Chondrocyte (in vitro differentiated cells): Measurements from ENCODE around the gene CRYBA2. TPM values are rescaled to one million over a fixed set of nuclear protein-coding genes. Genes with fewer than 3 reads are reported as not detected.
A peak's percentile ranks its signal among the peaks of the same experiment; 100 is the strongest.

ENCODE experiments used
- DNase-seq: peaks from one replicate; pipeline ENCODE4 v3.0.0; 2021; ENCODE audit warnings: mixed read lengths, low spot score
- H3K27ac Mint-ChIP-seq: one replicate; pipeline ENCODE4 v1.8.0; 2021; ENCODE audit warnings: mild to moderate bottlenecking, moderate library complexity, mixed read lengths; ENCODE audit not compliant: unreplicated experiment
- H3K27me3 Mint-ChIP-seq: 2 replicates; pipeline ENCODE4 v1.8.0; 2021; ENCODE audit warnings: low read depth, mixed read lengths
- H3K36me3 Mint-ChIP-seq: 2 replicates; pipeline ENCODE4 v1.8.0; 2021; ENCODE audit warnings: low read depth, mixed read lengths
- H3K4me1 Mint-ChIP-seq: 2 replicates; pipeline ENCODE4 v1.8.0; 2021; ENCODE audit warnings: low read depth, mild to moderate bottlenecking, mixed read lengths
- H3K4me3 Mint-ChIP-seq: one replicate; pipeline ENCODE4 v1.8.0; 2021; ENCODE audit warnings: mild to moderate bottlenecking, moderate library complexity, mixed read lengths; ENCODE audit not compliant: unreplicated experiment
- H3K9me3 Mint-ChIP-seq: 2 replicates; pipeline ENCODE4 v1.8.0; 2021; ENCODE audit warnings: low read depth, mixed read lengths
- total RNA-seq: library from RNA; stranded (reverse); gene quantifications from 3 replicates; pipeline ENCODE4 v1.2.1, GENCODE V29; 2021
- TF ChIP-seq, protein P1 (sequence below): fragments of 200-600 bp; sonication (generic); IDR thresholded peaks from 2 replicates; pipeline ENCODE4 v1.5.0; 2021; ENCODE audit warnings: antibody characterized with exemption, mild to moderate bottlenecking, moderate library complexity

The CRYBA2 gene
- total RNA-seq, 1 donor from 2014 or later = not detected

DNA sequence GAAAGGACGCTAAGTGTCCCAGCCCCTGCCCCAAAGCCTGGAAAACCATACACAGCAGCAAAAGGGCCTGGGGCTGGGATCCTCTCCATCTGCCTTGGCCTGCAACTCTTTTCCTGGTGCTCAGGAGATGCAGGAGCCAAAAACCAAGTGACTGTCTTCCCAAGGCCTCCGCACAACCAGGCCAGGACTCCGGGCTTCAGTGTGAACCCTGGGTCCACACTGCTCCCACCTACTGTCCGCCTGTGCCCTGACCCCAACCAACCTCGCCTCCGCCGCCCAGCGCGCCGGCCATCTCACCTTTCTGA lies 9.3 kb downstream of the CRYBA2 start:
- H3K4me1 Mint-ChIP-seq = peaks cover 19% of the 10 kb centered on the region
- peaks cover 2% of the 10 kb centered on the region for H3K36me3 Mint-ChIP-seq
- no peaks in the 10 kb centered on the region for H3K9me3 Mint-ChIP-seq
- DNase-seq = no peak
- H3K27ac Mint-ChIP-seq = no peak overlapping the region
- no peak overlapping the region for H3K4me3 Mint-ChIP-seq
- TF ChIP-seq, protein P1, sequence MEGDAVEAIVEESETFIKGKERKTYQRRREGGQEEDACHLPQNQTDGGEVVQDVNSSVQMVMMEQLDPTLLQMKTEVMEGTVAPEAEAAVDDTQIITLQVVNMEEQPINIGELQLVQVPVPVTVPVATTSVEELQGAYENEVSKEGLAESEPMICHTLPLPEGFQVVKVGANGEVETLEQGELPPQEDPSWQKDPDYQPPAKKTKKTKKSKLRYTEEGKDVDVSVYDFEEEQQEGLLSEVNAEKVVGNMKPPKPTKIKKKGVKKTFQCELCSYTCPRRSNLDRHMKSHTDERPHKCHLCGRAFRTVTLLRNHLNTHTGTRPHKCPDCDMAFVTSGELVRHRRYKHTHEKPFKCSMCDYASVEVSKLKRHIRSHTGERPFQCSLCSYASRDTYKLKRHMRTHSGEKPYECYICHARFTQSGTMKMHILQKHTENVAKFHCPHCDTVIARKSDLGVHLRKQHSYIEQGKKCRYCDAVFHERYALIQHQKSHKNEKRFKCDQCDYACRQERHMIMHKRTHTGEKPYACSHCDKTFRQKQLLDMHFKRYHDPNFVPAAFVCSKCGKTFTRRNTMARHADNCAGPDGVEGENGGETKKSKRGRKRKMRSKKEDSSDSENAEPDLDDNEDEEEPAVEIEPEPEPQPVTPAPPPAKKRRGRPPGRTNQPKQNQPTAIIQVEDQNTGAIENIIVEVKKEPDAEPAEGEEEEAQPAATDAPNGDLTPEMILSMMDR = no peak
- H3K27me3 Mint-ChIP-seq = peaks cover 65% of the 10 kb centered on the region

GRCh38 chr2:218983263-218983933 lies 9.8 kb downstream of the CRYBA2 start:
- Mint-ChIP-seq H3K36me3 (peaks cover 2% of the 10 kb centered on the region), H3K27ac (no peak overlapping the region), H3K4me3 (no peak overlapping the region), H3K27me3 (peaks cover 63% of the 10 kb centered on the region), H3K4me1 (peaks cover 19% of the 10 kb centered on the region), H3K9me3 (no peaks in the 10 kb centered on the region)
- peak; percentile 49 for DNase-seq
- TF ChIP-seq, protein P1 = no peak

- Mint-ChIP-seq H3K27me3 (peaks cover 62% of the 10 kb centered on the region), H3K4me3 (no peak overlapping the region), H3K9me3 (no peaks in the 10 kb centered on the region), H3K27ac (no peak overlapping the region), H3K36me3 (peaks cover 2% of the 10 kb centered on the region), H3K4me1 (peaks cover 19% of the 10 kb centered on the region)
- peak; percentile 71 for DNase-seq
- TF ChIP-seq, protein P1 = no peak
Measured at GRCh38 chr2:218982586-218983262, 10.5 kb downstream of the CRYBA2 start.

GRCh38 chr2:218981881-218982585 lies 11.2 kb downstream of the CRYBA2 start:
- Mint-ChIP-seq H3K36me3 (peaks cover 2% of the 10 kb centered on the region), H3K4me1 (peaks cover 19% of the 10 kb centered on the region), H3K27ac (no peak overlapping the region), H3K27me3 (peaks cover 62% of the 10 kb centered on the region), H3K4me3 (peak overlapping the region; percentile 50), H3K9me3 (no peaks in the 10 kb centered on the region)
- peak; percentile 82 for DNase-seq
- TF ChIP-seq, protein P1 = no peak

GRCh38 chr2:218981390-218981880 lies 11.8 kb downstream of the CRYBA2 start:
- peaks cover 19% of the 10 kb centered on the region for H3K4me1 Mint-ChIP-seq
- TF ChIP-seq, protein P1 = no peak
- no peak for DNase-seq
- H3K27me3 Mint-ChIP-seq = peaks cover 62% of the 10 kb centered on the region
- peak overlapping the region; percentile 33 for H3K4me3 Mint-ChIP-seq
- no peaks in the 10 kb centered on the region for H3K9me3 Mint-ChIP-seq
- peaks cover 2% of the 10 kb centered on the region for H3K36me3 Mint-ChIP-seq
- no peak overlapping the region for H3K27ac Mint-ChIP-seq
